Putamen (tissue), 1 donor: ENCODE measurements around the gene SPDYE8.
"Not testable (repeated sequence)": the region's sequence is repeated elsewhere in the genome, so short reads cannot be mapped to it uniquely, and the experiment has no call there.

Experiments used
- DNase-seq: peaks from one replicate; pipeline ENCODE4 v3.0.0-alpha.2; 2016; ENCODE audit warnings: low spot score

Gene SPDYE8, protein sequence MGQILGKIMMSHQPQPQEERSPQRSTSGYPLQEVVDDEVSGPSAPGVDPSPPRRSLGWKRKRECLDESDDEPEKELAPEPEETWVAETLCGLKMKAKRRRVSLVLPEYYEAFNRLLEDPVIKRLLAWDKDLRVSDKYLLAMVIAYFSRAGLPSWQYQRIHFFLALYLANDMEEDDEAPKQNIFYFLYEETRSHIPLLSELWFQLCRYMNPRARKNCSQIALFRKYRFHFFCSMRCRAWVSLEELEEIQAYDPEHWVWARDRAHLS

DNA sequence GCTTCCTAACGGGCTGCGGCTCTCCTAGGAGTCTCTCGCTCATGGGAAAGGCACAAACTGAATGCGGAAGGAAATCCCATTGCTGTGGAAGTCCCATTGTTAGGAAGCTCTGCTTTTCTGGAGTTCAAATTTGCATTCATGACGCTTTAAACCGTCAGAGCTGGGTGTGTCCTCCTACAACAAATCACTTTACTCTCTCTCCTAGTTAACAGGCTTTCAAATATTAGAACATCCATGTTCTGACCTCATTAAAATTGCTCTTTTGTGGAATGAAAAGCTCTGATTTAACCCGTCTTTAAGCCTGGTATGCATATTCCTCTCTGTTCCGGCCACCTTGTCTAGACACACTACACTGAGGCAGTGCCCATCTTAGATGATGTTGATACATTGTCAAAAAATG is at the start of gene SPDYE8:
SPDYE8 (minus strand) TSS at position 101 of the 400 bp plus-strand sequence. CDS start 1,800 bp downstream, outside the sequence.
- not testable (repeated sequence) for DNase-seq

GRCh38 chr7:73057811-73058210 is 28.2 kb upstream of the SPDYE8 start, which contains the start of gene SPDYE11:
TSS of gene SPDYE11 (minus strand) at chr7:73057911. CDS start at chr7:73056111, 1,800 bp downstream.
- not testable (repeated sequence) for DNase-seq

DNA sequence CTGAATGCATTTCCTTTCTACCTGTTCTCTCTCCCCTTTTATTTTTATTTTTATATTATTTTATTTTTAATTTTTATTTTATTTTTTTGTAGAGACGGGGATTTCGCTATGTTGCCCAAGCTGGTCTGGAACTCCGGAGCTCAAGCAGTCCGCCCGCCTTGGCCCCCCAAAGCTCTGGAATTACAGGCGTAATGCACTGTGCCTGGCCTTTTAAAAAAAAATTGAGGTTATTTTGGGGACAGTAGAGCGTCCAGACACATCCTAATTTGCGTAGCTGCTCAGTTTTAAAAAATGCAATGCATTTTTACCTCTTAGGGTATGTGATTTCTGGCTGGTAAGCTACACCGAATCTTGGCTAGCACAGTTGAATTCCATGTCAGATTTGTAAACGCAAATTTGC is 23.1 kb downstream of the SPDYE8 start:
- DNase-seq: not testable (repeated sequence)

DNA sequence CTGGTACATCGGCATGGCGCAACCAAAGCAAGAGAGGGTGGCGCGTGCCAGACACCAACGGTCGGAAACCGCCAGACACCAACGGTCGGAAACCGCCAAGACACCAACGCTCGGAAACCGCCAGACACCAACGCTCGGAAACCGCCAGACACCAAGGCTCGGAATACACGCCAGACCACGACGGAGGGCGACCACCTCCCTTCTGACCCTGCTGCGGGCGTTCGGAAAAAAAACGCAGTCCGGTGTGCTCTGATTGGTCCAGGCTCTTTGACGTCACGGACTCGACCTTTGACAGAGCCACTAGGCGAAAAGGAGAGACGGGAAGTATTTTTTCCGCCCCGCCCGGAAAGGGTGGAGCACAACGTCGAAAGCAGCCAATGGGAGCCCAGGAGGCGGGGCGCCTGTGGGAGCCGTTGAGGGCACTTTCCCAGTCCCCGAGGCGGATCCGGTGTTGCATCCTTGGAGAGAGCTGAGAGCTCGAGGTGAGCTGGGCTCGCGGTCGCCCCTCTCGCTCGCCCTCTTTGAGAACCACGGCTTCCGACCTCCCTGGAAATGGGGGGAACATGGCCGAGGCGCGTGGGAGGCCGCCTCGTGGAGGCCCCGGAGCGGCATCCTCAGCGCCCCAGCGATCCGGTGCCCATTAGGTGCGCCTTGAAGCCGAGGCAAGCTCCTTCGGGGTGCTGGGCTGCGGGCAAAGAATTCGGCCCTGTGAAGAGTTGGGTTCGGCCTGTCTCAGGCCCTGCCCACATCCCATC is 23.7 kb downstream of the SPDYE8 start:
- peak; percentile 82 for DNase-seq

GRCh38 chr7:73005356-73005692 is 24.2 kb downstream of the SPDYE8 start:
- not testable (repeated sequence) for DNase-seq

DNA sequence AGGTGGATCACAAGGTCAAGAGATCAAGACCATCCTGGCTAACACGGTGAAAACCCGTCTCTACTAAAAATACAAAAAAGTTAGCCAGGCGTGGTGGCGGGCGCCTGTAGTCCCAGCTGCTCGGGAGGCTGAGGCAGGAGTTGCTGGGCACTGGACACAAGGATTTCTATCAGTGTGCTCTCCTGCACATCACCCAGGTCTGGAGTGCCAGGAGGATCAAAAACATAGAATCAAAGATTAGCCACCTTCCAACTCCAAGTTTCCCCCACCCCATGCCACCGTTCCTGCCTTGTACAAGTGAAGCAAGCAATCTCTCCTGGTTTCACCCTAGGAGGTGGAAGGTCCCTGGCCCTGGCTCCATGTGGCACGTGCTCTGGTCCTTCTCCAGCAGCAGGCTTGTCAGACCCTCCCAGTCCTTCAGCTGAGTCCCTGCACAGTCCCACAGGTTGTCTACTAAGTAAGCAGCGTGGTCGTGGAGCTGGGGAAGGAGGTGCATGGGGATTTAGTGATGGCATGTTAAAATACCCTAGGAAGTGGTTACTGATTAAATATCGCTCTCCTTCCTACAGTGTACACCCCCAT is 31.6 kb downstream of the SPDYE8 start:
- not testable (repeated sequence) for DNase-seq

- not testable (repeated sequence) for DNase-seq
Observed at GRCh38 chr7:72997447-72997846, 32.1 kb downstream of the SPDYE8 start.

- DNase-seq: not testable (repeated sequence)
Observed at GRCh38 chr7:72995484-72995883, 34.1 kb downstream of the SPDYE8 start.

- not testable (repeated sequence) for DNase-seq
Observed at GRCh38 chr7:72990146-72990913, 39.2 kb downstream of the SPDYE8 start.

DNA sequence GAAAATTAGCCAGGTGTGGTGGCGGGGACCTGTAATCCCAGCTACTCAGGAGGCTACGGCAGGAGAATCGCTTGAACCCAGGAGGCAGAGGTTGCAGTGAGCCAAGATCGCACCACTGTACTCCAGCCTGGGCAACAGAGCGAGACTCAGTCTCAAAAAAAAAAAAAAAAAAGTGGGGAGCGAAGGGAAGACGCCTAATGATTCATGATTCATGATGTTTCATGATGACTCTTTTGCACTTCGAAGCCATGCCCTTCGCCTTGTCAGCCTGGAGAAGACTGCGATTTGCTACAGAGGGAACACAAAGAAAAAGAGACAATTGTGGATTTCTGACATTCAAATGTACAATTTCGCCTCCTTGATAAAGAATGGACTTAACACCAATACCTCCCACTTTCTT is 47.5 kb downstream of the SPDYE8 start:
- not testable (repeated sequence) for DNase-seq

DNA sequence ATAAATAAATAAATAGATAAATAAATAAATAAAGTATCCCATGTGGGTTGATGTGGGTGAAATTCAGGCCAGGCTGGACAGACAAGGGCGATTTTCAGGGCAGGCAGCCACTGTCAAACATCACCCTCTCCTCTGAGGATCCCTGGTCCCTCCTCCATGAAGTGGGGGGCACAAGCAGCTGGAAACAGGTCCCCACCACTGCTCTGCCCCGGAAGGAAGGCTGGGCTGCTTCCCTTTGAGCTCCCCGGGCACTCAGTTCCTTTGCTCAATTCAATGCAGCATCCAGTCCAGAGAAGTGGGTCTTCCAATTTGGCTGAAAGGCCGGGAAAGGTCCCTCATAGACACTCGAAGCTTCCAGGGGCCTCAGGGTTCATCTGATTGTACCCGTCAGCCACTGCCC is 49.2 kb downstream of the SPDYE8 start:
- DNase-seq: not testable (repeated sequence)

GRCh38 chr7:72976434-72976833 is 53.1 kb downstream of the SPDYE8 start:
- not testable (repeated sequence) for DNase-seq

DNA sequence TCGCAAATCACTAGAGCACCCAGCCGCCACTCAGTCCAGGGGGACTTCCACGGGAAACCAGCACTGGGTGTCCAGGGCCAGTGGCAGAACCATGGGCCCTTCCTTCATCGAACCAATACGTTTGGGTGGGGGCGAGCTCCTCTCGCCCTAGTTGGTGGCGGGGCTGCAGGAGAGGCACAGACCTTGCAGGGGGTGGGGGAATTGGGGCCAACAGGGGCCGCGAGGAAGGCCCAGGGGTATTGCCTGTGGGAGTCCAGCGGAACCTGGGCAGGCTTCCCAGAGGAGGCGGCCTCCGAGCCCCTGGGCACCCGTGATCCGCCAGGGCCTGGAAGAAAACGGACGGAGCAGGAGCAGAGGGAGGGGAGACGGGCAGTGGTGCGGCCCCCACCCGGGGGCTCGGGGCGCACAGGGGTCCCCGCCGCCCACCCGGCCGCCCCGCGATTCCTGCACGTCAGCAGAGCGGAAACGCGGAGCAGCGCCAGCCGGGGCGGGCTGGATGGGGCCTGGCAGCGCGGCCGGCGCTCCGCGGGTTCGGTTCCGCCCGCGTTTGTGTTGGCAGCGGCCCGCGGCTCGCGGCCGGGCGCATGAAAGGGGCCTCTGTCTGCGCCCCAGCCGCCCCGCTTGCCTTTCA is 53.8 kb downstream of the SPDYE8 start:
- not testable (repeated sequence) for DNase-seq

- DNase-seq: not testable (repeated sequence)
Observed at GRCh38 chr7:72974781-72975180, 54.8 kb downstream of the SPDYE8 start.

DNA sequence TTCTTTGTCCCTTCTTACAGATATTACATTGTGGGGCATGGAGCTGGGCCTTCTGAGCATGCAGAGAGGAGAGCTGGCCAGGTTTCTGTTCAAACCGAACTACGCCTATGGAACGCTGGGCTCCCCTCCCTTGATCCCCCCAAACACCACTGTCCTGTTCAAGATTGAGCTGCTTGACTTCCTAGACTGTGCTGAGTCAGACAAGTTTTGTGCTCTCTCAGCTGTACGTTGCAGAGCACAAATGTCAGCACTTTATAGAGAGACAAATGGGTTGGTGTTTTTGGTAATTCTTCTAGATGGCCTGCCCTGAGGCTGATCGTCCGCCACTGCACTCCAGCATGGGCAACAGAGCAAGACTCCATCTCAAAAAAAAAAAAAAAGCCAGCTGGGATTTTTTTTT is 58.1 kb downstream of the SPDYE8 start:
- not testable (repeated sequence) for DNase-seq
